ENCODE results near the gene PA2G4.
A peak's percentile ranks its signal among the peaks of the same experiment; 100 is the strongest.

PA2G4 gene

DNA sequence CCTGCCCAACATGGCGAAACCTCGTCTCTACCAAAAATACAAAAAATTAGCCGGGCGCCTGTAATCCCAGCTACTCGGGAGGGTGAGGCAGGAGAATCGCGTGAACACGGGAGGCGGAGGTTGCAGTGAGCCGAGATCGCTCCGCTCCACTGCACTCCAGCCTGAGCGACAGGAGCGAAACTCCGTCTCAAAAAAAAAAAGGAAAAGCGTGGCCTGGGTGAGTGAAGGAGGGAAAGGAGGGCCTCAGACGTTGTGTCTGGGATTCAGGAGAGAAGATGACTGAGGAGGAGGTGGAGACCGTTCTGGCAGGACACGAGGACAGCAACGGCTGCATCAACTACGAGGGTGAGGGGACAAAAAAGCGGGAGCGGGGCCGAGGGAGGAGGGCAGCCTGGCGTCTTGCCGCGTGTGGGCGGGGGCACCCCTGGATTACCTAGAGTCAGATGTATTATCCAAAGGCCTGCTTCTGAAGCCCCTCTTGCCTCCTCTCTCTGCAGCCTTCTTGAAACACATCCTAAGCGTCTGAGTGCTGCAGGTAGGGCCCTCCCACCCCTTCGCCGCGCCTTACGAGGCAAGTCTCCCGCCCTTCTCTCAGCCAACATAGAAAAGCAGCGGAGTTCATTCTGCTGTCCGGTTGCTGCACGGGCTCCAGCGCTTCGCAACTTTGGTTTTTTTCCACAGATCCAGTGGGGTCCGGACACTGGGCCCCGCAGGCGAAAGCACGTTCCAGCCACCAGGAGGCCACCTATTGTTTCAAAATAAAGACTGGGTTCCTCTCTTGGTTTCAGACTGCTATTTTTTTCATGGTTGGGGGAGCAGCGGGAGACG lies 53.1 kb downstream of the PA2G4 start:
- peak overlapping the region; percentile 83 for H3K4me3 ChIP-seq (ENCODE audit: low read depth, low read length)
- TF ChIP-seq, protein P1, sequence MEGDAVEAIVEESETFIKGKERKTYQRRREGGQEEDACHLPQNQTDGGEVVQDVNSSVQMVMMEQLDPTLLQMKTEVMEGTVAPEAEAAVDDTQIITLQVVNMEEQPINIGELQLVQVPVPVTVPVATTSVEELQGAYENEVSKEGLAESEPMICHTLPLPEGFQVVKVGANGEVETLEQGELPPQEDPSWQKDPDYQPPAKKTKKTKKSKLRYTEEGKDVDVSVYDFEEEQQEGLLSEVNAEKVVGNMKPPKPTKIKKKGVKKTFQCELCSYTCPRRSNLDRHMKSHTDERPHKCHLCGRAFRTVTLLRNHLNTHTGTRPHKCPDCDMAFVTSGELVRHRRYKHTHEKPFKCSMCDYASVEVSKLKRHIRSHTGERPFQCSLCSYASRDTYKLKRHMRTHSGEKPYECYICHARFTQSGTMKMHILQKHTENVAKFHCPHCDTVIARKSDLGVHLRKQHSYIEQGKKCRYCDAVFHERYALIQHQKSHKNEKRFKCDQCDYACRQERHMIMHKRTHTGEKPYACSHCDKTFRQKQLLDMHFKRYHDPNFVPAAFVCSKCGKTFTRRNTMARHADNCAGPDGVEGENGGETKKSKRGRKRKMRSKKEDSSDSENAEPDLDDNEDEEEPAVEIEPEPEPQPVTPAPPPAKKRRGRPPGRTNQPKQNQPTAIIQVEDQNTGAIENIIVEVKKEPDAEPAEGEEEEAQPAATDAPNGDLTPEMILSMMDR (IDR thresholded peaks at IDR 0.05; ENCODE audit: low read depth, low read length) = peak; percentile 72
- in situ Hi-C loops (cut with HindIII; ENCODE audit: low sequenced_read_pairs) = no loop called here
- DNase-seq (ENCODE audit: low read depth, low spot score) = peak; percentile 88

DNA sequence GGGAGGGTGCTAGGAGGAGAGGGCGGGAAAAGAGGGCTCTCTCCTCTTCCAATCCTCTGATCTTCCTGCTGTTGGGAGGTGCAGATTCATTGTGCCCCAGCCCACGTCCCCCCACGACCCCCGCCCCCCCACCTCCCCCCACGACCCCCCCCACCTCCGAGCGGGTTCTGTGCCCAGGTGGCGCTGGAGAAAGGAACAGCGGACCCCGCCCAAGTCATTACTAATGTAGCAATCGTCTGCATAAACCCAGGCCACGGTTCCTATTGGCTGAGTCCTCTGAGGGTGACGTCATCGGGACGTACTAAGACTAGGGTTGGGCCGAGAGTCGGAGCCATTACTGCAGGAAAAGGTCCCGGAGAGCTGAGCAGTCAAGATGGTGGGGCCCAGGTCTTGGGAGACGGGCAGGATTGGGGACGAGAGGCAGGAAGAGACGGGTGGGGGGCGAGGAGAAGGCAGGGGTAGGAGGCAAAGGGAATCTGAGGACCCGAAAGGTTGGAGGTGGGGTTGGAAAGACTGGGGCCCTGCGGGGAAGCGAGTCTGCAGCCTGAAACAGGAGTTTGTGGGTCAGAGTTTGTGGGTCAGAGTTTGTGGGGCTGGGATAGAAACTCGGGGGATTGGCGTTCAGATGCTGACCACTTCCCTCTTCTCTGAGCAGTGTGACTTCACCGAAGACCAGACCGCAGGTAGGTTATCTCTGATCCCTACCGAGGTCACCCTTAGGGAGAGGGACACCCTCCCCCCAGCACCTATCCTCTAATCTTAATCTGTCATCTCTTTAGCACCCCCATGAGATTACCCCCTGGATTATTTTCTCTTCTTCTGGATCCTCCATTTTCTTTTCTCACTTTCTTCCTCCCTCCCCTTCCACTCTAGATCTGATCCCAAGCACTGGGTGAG lies 53.9 kb downstream of the PA2G4 start, which contains the start of gene MYL6:
Gene MYL6, plus strand, starts transcription at position 331 of the 897 bp plus-strand sequence. Its CDS starts 43 bp downstream, at position 374.
- TF ChIP-seq, protein P1 (IDR thresholded peaks at IDR 0.05; ENCODE audit: low read depth, low read length) = no peak
- in situ Hi-C loops (cut with HindIII; ENCODE audit: low sequenced_read_pairs) = no loop called here
- H3K4me3 ChIP-seq (ENCODE audit: low read depth, low read length) = peak within 1 kb of the TSS; percentile 83
- peak; percentile 98 for DNase-seq (ENCODE audit: low read depth, low spot score)

DNA sequence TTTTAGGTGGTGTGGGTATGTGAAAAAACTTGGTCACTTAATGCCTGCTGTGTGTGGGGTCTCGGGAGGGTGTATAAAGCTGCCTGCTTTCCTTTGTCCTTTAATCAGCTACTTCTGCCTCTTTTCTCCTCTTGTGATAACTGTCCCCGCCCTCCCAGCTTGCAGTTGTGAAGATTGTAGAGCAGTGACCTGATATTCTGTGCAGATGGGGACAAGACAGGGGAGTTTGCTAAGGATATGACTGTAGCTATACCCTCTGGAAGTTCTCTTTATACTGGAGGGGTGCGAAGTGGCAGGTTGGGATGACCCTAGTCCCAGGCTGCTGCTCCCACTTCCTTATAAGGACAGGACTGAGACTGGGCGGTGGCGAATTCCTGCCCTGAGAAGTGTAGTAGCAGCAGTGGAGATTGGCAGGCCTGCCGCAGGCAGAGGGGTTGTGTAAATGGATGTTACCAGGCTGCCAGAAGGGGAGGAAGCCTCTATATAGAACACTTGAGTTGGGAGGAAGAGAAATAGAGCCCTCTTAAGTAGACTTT lies 54.6 kb downstream of the PA2G4 start:
- TF ChIP-seq, protein P1 (IDR thresholded peaks at IDR 0.05; ENCODE audit: low read depth, low read length) = no peak

DNA sequence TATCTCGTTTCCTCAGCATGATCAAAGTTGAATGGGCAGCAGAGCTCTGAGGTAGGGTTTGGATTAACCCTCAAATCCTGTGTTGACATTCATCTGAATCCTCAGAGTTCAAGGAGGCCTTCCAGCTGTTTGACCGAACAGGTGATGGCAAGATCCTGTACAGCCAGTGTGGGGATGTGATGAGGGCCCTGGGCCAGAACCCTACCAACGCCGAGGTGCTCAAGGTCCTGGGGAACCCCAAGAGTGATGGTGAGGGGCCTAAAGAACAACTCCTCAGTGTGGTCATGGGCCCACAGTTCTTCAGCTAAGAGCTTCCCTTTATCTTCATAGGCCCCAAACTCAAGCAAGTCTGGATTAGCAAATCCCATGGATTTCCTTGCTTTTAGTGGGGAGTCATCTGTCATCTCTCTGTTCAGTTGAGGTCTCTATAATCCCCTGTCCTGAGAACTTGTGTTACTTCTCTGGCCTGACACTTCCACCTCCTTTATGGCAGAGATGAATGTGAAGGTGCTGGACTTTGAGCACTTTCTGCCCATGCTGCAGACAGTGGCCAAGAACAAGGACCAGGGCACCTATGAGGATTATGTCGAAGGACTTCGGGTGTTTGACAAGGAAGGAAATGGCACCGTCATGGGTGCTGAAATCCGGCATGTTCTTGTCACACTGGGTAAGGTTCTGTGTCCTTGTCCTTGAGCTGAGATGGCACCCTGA lies 55.3 kb downstream of the PA2G4 start:
- in situ Hi-C loops (cut with HindIII; ENCODE audit: low sequenced_read_pairs) = no loop called here
- TF ChIP-seq, protein P1 (IDR thresholded peaks at IDR 0.05; ENCODE audit: low read depth, low read length) = no peak
- DNase-seq (ENCODE audit: low read depth, low spot score) = no peak
- H3K4me3 ChIP-seq (ENCODE audit: low read depth, low read length) = peak overlapping the region; percentile 83

More for the DNA sequence above, 54.6 kb downstream of the PA2G4 start:
- in situ Hi-C loops (cut with HindIII; ENCODE audit: low sequenced_read_pairs) = no loop called here
- peak overlapping the region; percentile 83 for H3K4me3 ChIP-seq (ENCODE audit: low read depth, low read length)
- DNase-seq (ENCODE audit: low read depth, low spot score) = peak; percentile 70

DNA sequence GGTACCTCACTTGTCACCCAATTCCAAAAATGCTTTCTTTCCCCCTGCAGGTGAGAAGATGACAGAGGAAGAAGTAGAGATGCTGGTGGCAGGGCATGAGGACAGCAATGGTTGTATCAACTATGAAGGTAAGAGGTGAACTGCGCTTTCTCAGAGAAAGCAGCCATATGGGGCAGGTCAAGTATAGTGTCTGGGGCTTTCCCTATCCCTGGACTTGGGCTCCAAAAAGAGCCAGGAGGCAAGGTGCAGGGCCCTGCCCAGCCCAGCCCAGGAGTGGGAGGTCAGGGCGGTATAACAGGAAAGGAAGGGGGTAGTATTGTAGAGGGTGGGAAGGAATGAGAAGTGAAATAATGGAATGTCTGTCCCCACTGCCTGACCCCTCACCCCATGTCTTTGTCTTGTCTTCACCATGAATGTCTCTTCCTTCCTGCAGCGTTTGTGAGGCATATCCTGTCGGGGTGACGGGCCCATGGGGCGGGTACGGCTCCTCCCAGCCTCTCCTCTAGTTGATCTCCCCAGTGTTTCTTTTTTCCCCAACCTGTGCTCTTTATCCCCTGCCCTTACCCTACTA lies 55.9 kb downstream of the PA2G4 start:
- in situ Hi-C loops (cut with HindIII; ENCODE audit: low sequenced_read_pairs) = no loop called here
- DNase-seq (ENCODE audit: low read depth, low spot score) = no peak
- peak overlapping the region; percentile 83 for H3K4me3 ChIP-seq (ENCODE audit: low read depth, low read length)
- TF ChIP-seq, protein P1 (IDR thresholded peaks at IDR 0.05; ENCODE audit: low read depth, low read length) = no peak

Measured in astrocyte of the spinal cord (primary cell).